HG03175 (cell line): ENCODE measurements around the gene SYNPR.
A peak's percentile ranks its signal among the peaks of the same experiment; 100 is the strongest.

Experiments
- ATAC-seq: cut with Tn5 transposase; IDR thresholded peaks from one replicate; pipeline ENCODE4 v1.9.1; 2021; ENCODE audit warnings: mild to moderate bottlenecking, moderate library complexity; ENCODE audit not compliant: unreplicated experiment

SYNPR gene

GRCh38 chr3:63303238-63303637 lies 25.1 kb downstream of the SYNPR start:
- ATAC-seq = no peak

DNA sequence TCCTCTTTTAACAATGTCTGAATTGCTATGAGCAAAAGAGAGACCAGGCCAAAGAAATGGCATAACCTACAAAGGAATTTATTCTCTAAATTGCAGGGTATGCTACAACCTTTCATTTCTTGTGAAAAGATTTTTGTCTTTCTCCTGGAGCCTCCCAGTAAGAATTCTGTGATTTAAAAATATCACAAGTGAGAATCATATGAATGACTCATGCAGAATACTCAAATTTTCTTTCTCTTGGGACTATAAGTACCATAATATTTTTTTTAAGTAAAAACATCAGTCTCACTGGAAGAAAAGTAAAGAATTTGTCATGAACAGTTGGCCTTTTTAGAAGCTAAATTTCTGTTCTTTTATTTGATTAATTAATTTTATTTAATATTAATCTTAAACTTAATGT lies 26.3 kb downstream of the SYNPR start:
- ATAC-seq = no peak

GRCh38 chr3:63308072-63308471 lies 30.0 kb downstream of the SYNPR start:
- no peak for ATAC-seq

DNA sequence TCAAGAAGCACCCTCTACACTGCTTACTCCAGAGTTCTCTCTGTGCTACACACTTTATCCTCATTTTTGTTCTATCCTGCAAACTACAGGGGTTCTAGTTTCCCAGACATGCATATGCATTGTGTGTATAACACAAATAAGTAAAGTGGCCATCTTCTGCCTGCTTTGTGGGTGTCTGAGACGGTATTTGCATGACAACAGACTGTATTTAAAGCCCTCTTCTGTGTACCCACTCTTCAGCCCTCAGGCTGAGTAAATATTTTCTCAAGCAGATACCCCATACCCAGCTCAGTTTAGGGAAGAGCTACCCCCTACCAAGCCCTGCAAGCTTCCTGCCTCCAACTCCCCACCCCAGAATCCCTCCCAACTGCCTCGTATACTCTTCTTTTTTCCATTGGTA lies 31.7 kb downstream of the SYNPR start:
- no peak for ATAC-seq

- no peak for ATAC-seq
Measured at GRCh38 chr3:63323766-63324165, 45.7 kb downstream of the SYNPR start.

- no peak for ATAC-seq
Measured at GRCh38 chr3:63324621-63325020, 46.5 kb downstream of the SYNPR start.

GRCh38 chr3:63325386-63325785 lies 47.3 kb downstream of the SYNPR start:
- ATAC-seq = no peak

GRCh38 chr3:63328365-63328764 lies 50.3 kb downstream of the SYNPR start:
- ATAC-seq = no peak

GRCh38 chr3:63331520-63331919 lies 53.4 kb downstream of the SYNPR start:
- ATAC-seq = no peak

DNA sequence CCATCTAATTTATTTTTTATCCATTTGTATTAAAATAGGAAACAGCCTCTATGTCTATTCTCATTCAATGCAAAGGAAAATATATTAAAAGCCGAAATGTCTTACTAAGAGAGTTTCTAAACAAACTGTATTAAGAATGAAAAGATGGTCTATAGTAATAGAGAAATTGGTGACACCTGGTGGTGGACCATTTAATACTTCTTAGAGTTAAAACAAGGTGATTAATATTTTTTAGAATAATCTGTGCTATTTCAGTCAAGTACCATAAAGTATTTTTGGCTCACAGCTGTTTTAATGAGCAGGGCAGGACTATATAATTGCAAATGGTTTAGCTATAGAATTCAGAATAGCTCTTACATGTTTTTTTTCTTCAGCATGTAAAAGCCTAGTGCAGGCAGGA lies 55.7 kb downstream of the SYNPR start:
- no peak for ATAC-seq

DNA sequence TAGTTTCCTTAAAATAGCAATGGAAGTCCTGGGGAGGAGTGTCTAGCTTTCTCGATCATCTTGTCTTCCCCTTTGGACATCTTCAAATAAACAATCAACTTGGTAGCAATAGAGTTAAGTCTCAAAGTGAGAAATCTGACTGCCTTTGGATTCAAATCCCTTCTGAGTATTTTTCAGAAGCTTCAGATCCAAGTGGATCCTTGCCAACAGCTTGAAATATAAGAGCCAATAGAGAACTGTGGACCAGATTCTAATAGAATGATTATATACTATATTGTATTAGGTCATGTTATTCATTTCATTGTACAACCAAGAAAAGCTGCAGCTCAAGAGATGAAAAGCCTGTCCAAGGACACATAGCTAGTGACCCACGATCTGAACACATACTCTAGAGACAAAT lies 60.2 kb downstream of the SYNPR start:
- no peak for ATAC-seq

DNA sequence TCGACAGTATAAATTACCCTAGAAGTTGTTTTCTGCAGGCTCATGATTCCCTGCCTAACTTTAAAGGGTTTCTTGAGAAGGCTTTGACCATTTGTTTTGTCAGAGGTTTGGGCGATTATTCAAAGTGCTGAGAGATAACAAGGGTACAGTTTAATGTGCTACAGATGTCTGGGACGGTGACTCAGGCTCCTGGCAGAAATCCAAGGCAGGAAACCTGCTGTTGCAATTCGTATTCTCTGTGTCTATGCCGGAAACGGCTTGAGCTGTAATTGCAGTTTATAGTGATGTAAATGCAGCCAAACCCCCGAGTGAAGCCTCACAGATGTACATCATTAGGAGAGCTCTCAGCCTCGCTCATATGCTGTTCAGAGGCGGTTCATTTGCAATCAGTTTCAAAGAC lies 65.6 kb downstream of the SYNPR start:
- no peak for ATAC-seq

GRCh38 chr3:63344661-63345060 lies 66.6 kb downstream of the SYNPR start:
- no peak for ATAC-seq

- peak; percentile 89 for ATAC-seq
Measured at GRCh38 chr3:63349583-63350573, 71.8 kb downstream of the SYNPR start.

GRCh38 chr3:63351159-63352007 lies 73.3 kb downstream of the SYNPR start:
- peak; percentile 70 for ATAC-seq

GRCh38 chr3:63352008-63352279 lies 73.8 kb downstream of the SYNPR start:
- no peak for ATAC-seq

DNA sequence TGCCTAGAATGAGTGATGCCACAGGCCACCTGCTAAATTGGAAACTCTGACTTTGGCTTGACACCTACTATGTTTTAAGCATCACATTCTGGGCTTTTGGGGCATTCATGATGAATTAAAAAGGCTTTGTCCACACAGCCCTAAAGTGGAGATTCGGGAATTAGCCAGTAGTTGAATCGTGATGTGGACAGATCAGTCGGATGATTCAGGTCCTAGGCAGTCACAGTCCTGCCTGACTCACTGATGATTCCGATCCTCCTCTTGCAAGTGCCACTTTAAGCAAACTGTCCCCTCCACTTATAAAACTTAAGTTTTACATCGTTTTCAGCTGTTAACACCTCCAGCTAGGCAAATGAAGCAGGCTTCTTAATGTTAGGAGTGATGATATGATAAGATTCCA lies 75.3 kb downstream of the SYNPR start:
- ATAC-seq = no peak

DNA sequence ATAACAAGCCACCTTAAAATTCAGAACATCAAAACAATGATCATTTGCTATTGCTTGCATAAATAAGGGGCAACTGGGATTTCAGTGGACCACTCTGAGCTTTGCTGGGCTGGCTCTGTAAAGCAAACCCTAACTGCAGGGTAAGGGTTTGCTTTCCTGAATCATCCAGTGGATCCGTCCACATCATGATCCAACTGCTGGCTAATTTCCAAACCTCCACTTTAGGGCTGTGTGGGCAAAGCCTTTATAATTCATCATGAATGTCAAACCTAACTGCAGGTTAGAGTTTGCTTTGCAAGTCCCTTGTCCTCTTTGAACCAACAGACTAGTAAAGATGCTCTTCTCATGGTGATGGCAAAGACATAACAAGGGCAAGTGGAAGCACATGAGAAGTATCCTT lies 76.1 kb downstream of the SYNPR start:
- no peak for ATAC-seq

GRCh38 chr3:63355809-63356208 lies 77.7 kb downstream of the SYNPR start:
- no peak for ATAC-seq

DNA sequence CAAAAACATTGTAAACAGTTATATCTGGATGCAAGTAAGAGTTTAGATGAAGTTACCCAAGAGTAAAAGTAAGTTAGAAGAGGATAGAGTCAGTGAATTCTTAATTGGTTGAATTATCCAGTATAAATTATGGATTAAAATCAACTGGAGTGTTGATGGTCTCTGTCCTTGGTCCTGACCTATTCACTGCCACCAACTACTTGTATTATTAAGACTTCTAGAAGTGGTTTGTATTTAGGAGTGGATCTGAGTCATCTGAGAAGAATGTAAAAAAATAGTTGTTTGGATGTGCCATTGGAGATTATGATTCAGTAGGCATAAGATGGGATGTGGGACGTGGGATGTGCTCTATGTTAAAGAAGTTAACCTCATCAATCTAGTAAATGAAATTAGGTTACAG lies 86.4 kb downstream of the SYNPR start:
- no peak for ATAC-seq

DNA sequence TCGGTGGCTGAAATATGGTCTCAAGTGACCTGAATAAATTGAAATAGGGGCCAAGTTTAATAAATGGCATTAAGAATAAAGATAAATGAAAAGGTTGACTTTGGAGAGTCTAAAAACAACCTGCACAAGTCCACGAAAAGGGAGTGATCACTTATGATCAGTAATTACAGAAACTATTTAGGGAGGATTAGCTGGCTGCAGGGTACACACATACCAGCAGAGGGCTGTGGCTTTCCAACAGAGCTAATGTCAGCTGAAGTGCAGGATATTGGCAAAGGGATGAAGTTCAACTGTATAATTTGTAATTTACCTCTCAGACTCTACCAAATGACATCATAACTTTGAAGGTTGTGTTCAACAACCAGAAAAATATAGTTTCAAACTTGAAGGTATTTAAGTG lies 86.8 kb downstream of the SYNPR start:
- ATAC-seq = no peak

DNA sequence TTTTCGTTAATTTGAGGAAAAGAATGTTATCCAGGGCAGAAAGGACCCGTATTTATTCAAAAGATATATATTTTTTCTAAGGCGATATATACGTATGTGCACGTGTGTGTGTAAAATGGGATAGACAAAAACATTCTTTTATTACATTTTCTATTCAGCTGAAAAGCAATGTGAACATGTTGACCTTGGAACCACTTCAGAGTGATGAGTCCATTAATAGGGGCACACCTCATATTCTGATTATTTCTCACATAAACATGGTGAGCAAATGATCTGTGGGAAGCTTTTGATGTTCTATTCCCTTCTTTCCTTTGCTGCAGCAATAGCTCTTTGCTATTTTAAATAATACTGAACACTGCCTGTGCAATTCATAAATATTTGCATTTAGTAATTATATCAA lies 87.6 kb downstream of the SYNPR start:
- ATAC-seq = no peak
